A549 (cell line): Measurements from ENCODE around the gene DEF6. TPM values are rescaled to one million over a fixed set of nuclear protein-coding genes. Genes with fewer than 3 reads are reported as not detected.
A peak's percentile ranks its signal among the peaks of the same experiment; 100 is the strongest.

Source experiments
- ATAC-seq, 2 experiments: fragments of 200-7000 bp in 1 of 2; fragments of >200 bp in 1 of 2; cut with Nextera tagmentation in 1 of 2; cut with Tn5 transposase in 1 of 2; 3 replicates each; pipeline versions ENCODE4 v1.8.0 to v1.9.1; 2018 to 2020; ENCODE audit warnings: mild to moderate bottlenecking in 1 of 2, moderate library complexity in 1 of 2
- CTCF ChIA-PET: fragments of 300-600 bp; sonication (Branson Sonifier 250); formaldehyde crosslinking; extraction: SDS; loops from one replicate; lab custom pipeline; 2021; ENCODE audit warnings: antibody characterized with exemption, inconsistent platforms; lab: Yijun Ruan, JAX
- POLR2A ChIA-PET: fragments of 350-600 bp; formaldehyde crosslinking; extraction: SDS; loops from one replicate; lab custom pipeline; 2021; ENCODE audit warnings: antibody characterized with exemption, inconsistent platforms; lab: Yijun Ruan, JAX
- DNase-seq, 2 experiments: peaks; one replicate each; pipeline versions ENCODE4 v3.0.0 to v3.0.0-alpha.2; 2011 to 2016; ENCODE audit warnings: low read depth in 1 of 2, low spot score in 1 of 2
- FAIRE-seq: peaks from 2 replicates; lab custom pipeline; 2011; peaks lifted over from hg19 to GRCh38; lab: Jason Lieb, UNC
- H3K27ac ChIP-seq, 2 experiments: fragments of >200 bp; sonication (Bioruptor Twin); formaldehyde crosslinking; 3 replicates each; pipeline ENCODE4 v1.5.1; 2016 to 2017
- H3K4me1 ChIP-seq: fragments of >200 bp; sonication (Bioruptor Twin); formaldehyde crosslinking; 3 replicates; pipeline ENCODE4 v1.6.1; 2016
- H3K4me2 ChIP-seq: fragments of >200 bp; sonication (Bioruptor Twin); formaldehyde crosslinking; 3 replicates; pipeline ENCODE4 v1.6.1; 2016
- H3K4me3 ChIP-seq: fragments of >200 bp; sonication (Bioruptor Twin); formaldehyde crosslinking; 3 replicates; pipeline ENCODE4 v1.5.1; 2016
- H3K9me3 ChIP-seq: fragments of >200 bp; sonication (Bioruptor Twin); formaldehyde crosslinking; 3 replicates; pipeline ENCODE4 v1.6.1; 2016
- CBX2 ChIP-seq: fragments of 200-600 bp; sonication (generic); IDR thresholded peaks from 2 replicates; pipeline ENCODE4 v1.6.1; 2016; ENCODE audit warnings: low read depth, mild to moderate bottlenecking, borderline replicate concordance
- CBX8 ChIP-seq: fragments of 200-600 bp; sonication (generic); IDR thresholded peaks from 2 replicates; pipeline ENCODE4 v1.6.1; 2016
- CHD2 ChIP-seq: fragments of 150-350 bp; IDR thresholded peaks from 2 replicates; pipeline ENCODE4 v1.6.1; 2014; ENCODE audit warnings: low read length; ENCODE audit not compliant: partially characterized antibody
- EHMT2 ChIP-seq: fragments of 200-600 bp; sonication (generic); IDR thresholded peaks from 2 replicates; pipeline ENCODE4 v1.6.1; 2016; ENCODE audit warnings: antibody characterized with exemption, low read depth, mild to moderate bottlenecking, moderate library complexity
- ELK1 ChIP-seq: fragments of 150-350 bp; IDR thresholded peaks from 2 replicates; pipeline ENCODE4 v1.6.1; 2014; ENCODE audit warnings: low read depth, mild to moderate bottlenecking, low read length
- FOSB ChIP-seq: fragments of 250-450 bp; sonication (Bioruptor Pico); IDR thresholded peaks from 2 replicates; pipeline ENCODE4 v1.5.0; 2020; ENCODE audit warnings: mild to moderate bottlenecking, moderate library complexity
- FOSL2 ChIP-seq, 2 experiments: fragments of 450-650 bp in 1 of 2; fragments of >200 bp in 1 of 2; sonication (Bioruptor Twin) in 1 of 2; formaldehyde crosslinking; IDR thresholded peaks; 2 replicates each; pipeline versions ENCODE4 v1.5.0 to v1.6.1; 2016 to 2020; ENCODE audit warnings: mild to moderate bottlenecking in 1 of 2, moderate library complexity in 1 of 2
- GATA3 ChIP-seq: IDR thresholded peaks from 2 replicates; pipeline ENCODE4 v1.6.1; 2012; ENCODE audit warnings: borderline replicate concordance
- HEYL ChIP-seq: fragments of 250-450 bp; sonication (Bioruptor Pico); IDR thresholded peaks from 2 replicates; pipeline ENCODE4 v1.8.0; 2021; ENCODE audit warnings: mild to moderate bottlenecking, moderate library complexity
- HOXA7 ChIP-seq: fragments of 250-450 bp; sonication (Bioruptor Pico); IDR thresholded peaks from 2 replicates; pipeline ENCODE4 v1.5.0; 2020; ENCODE audit warnings: mild to moderate bottlenecking, moderate library complexity
- HOXB5 ChIP-seq: fragments of 250-450 bp; sonication (Bioruptor Pico); IDR thresholded peaks from 2 replicates; pipeline ENCODE4 v1.5.0; 2020; ENCODE audit warnings: mild to moderate bottlenecking, moderate library complexity
- MYC ChIP-seq: IDR thresholded peaks from 2 replicates; pipeline ENCODE4 v1.6.1; 2012; ENCODE audit warnings: mild to moderate bottlenecking, inconsistent platforms, low read length, improper control_type of control experiment, borderline replicate concordance
- NFE2L2 ChIP-seq: fragments of 150-350 bp; conservative IDR thresholded peaks from 2 replicates; pipeline ENCODE4 v1.6.1; 2014; ENCODE audit warnings: low read length
- NR3C1 ChIP-seq: fragments of >200 bp; sonication (Bioruptor Twin); formaldehyde crosslinking; IDR thresholded peaks from 3 replicates; pipeline ENCODE4 v1.6.1; 2017
- RAD21 ChIP-seq, 2 experiments: fragments of >200 bp in 1 of 2; sonication (Bioruptor Twin) in 1 of 2; formaldehyde crosslinking in 1 of 2; IDR thresholded peaks in 1 of 2; conservative IDR thresholded peaks in 1 of 2; 2 replicates in 1 of 2; 3 replicates in 1 of 2; pipeline ENCODE4 v1.6.1; 2012 to 2018; ENCODE audit warnings: inconsistent platforms in 1 of 2
- RCOR1 ChIP-seq: fragments of 150-350 bp; IDR thresholded peaks from 2 replicates; pipeline ENCODE4 v1.6.1; 2014; ENCODE audit warnings: antibody characterized with exemption, low read length, low read depth
- RNF2 ChIP-seq: fragments of 200-600 bp; sonication (generic); IDR thresholded peaks from 2 replicates; pipeline ENCODE4 v1.6.1; 2016; ENCODE audit warnings: low read depth, mild to moderate bottlenecking, antibody characterized with exemption, moderate library complexity, borderline replicate concordance
- SMC3 ChIP-seq: fragments of >200 bp; sonication (Bioruptor Twin); formaldehyde crosslinking; IDR thresholded peaks from 3 replicates; pipeline ENCODE4 v1.6.1; 2018; ENCODE audit warnings: inconsistent platforms
- TP53 ChIP-seq: fragments of 250-450 bp; sonication (Bioruptor Pico); IDR thresholded peaks from 2 replicates; pipeline ENCODE4 v1.5.0; 2021; ENCODE audit warnings: mild to moderate bottlenecking, moderate library complexity
- ZFP36 ChIP-seq: fragments of 450-650 bp; IDR thresholded peaks from 2 replicates; pipeline ENCODE4 v1.6.1; 2014; ENCODE audit warnings: borderline replicate concordance; ENCODE audit not compliant: partially characterized antibody
- ZNF302 ChIP-seq: fragments of 250-450 bp; sonication (Bioruptor Pico); IDR thresholded peaks from 2 replicates; pipeline ENCODE4 v1.9.0; 2021; ENCODE audit warnings: inconsistent platforms, mild to moderate bottlenecking, moderate library complexity
- WGBS: methylation state at CpG from one replicate; pipeline ENCODE4 v1.1.6; 2017; ENCODE audit errors: missing lambda C conversion rate; 5-methylcytosine and 5-hydroxymethylcytosine counted together
- polyA plus RNA-seq, 4 experiments: library from polyadenylated mRNA; depleted of rRNA in 3 of 4; stranded (reverse); fragments of >200 nt; fragmentation: RNase III in 1 of 4; extraction: RNeasy Plus Mini Kit Qiagen cat#74134 plus additional on column Dnase treatment in 1 of 4; gene quantifications; 2 replicates in 3 of 4; 3 replicates in 1 of 4; pipeline ENCODE4 v1.2.3, GENCODE V29; 2011 to 2017
- TF ChIP-seq, protein P1 (sequence below): IDR thresholded peaks from 2 replicates; pipeline ENCODE4 v1.6.1; 2012

Gene DEF6
- polyA plus RNA-seq, 2 of the 4 experiments (the other 2 are of a cell fraction) = 0.05 TPM

- H3K4me3 ChIP-seq = no peak overlapping the region
- peak in 1 of 2 experiments; percentile 37; a peak in 2 of 6 replicates for ATAC-seq
- H3K27ac ChIP-seq = peak overlapping the region in 1 of 2 experiments; percentile 41; a peak in 2 of 6 replicates
- TF ChIP-seq ELK1 (no peak), CBX8 (no peak), FOSB (no peak), SMC3 (no peak)
- TF ChIP-seq, protein P1, sequence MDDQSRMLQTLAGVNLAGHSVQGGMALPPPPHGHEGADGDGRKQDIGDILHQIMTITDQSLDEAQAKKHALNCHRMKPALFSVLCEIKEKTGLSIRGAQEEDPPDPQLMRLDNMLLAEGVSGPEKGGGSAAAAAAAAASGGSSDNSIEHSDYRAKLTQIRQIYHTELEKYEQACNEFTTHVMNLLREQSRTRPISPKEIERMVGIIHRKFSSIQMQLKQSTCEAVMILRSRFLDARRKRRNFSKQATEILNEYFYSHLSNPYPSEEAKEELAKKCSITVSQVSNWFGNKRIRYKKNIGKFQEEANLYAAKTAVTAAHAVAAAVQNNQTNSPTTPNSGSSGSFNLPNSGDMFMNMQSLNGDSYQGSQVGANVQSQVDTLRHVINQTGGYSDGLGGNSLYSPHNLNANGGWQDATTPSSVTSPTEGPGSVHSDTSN = no peak
- TF ChIP-seq, all 56 proteins: peak for 0
- ChIA-PET CTCF (interaction anchor here (0.6 to 4.3 kb wide), 2 partner anchors 18 to 45 kb away, joined by 3 to 14 read pairs; partner anchors contain the start of gene PPARD), POLR2A (interaction anchor here (0.8 kb wide), 1 partner anchor 107 kb away, joined by 3 read pairs; the partner anchor contains the start of gene RPL10A)
- no peak overlapping the region; the same call in 2 of the 3 replicates for H3K4me2 ChIP-seq
- 0 out of 3 replicates have a peak, but pooled peaks cover 3% of the 10 kb centered on the region for H3K4me1 ChIP-seq
- FAIRE-seq (no peak), DNase-seq (peak in 1 of 2 experiments; percentile 14)
- no peaks in the 10 kb centered on the region for H3K9me3 ChIP-seq
- 75% methylated on average over 8 of the region's 8 CpGs for WGBS
Measured at GRCh38 chr6:35360349-35361138, 62.9 kb downstream of the DEF6 start.

DNA sequence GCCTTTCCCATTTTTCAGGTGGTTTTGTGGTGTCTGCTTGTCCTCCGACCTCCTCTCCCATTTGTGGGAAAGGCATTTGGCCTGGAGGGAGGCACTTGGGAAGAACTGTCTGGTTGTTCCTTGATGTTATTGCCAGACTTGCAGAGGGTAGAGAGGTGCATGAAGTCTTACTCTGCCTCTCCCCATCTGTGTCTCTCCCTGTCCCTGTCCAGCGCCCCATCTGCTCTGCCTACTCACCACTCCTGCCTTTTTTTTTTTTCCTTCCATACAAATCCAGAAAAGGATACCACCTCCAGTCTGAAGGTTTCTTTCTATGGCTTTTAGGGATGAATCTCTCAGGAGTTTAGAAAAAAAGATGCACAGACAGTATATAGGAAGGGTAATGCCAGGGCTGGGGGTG, 64.6 kb downstream of the DEF6 start:
- no peaks in the 10 kb centered on the region for H3K9me3 ChIP-seq
- FAIRE-seq = no peak
- no peak overlapping the region for H3K27ac ChIP-seq
- POLR2A ChIA-PET = no interaction called here
- TF ChIP-seq ZFP36 (no peak), ZNF302 (no peak), CHD2 (no peak), FOSB (no peak), CBX2 (no peak), TP53 (no peak)
- 0 out of 3 replicates have a peak, but pooled peaks cover 3% of the 10 kb centered on the region for H3K4me1 ChIP-seq
- 90% methylated on average over 2 of the region's 2 CpGs for WGBS
- DNase-seq = no peak
- H3K4me2 ChIP-seq = no peak overlapping the region
- ATAC-seq = no peak
- CTCF ChIA-PET = interaction anchor here (1.1 to 2.1 kb wide), 3 partner anchors 20 to 54 kb away, joined by 3 to 9 read pairs (median 6); partner anchors contain the start of gene PPARD
- no peak overlapping the region for H3K4me3 ChIP-seq

DNA sequence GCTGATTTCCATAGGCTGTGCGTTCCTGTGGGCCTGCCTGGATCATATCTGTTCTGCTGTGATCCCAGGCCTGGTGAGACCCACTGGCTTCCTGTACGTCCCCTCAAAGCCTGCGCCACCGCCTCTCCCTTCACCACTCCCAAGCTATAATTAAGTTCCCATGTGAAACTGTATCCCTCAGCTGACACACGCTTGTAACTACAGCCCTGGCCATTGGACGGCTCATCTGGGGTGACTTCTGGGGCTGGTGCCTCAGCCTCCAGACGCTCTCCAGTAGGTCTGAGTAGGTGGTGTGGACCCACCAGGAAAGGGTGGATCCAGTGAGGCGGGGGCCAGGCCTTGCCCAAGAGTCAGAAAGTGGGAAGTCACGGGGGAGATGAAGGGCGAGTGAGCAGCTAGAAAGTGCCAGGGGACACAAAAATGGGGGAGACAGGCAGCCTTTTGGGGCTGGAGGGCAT, 65.7 kb downstream of the DEF6 start:
- Histone ChIP-seq H3K27ac (no peak overlapping the region), H3K4me1 (peaks cover 8% of the 10 kb centered on the region), H3K4me3 (no peak overlapping the region), H3K9me3 (no peaks in the 10 kb centered on the region), H3K4me2 (no peak overlapping the region)
- no peak for DNase-seq
- ATAC-seq = no peak
- 97% methylated on average over 10 of the region's 10 CpGs for WGBS
- CTCF ChIA-PET = interaction anchor here (1.2 to 2.1 kb wide), 4 partner anchors 14 to 51 kb away, joined by 3 to 9 read pairs (median 5); partner anchors contain the start of gene PPARD
- POLR2A ChIA-PET = no interaction called here
- no peak for FAIRE-seq
- no peak for TF ChIP-seq EHMT2
- no peak for TF ChIP-seq RAD21 (conservative IDR thresholded peaks at IDR 0.05 in 1 of 2, IDR thresholded peaks at IDR 0.05 in 1 of 2)
- TF ChIP-seq TP53 = no peak
- no peak for TF ChIP-seq SMC3
- no peak for TF ChIP-seq HOXA7 (CRISPR knock-in tag)
- TF ChIP-seq NR3C1 = no peak
- no peak for TF ChIP-seq MYC
- no peak for TF ChIP-seq RNF2
- no peak for TF ChIP-seq CBX8
- TF ChIP-seq NFE2L2 = no peak
- no peak for TF ChIP-seq RCOR1
- no peak for TF ChIP-seq FOSB
- no peak for TF ChIP-seq HOXB5 (CRISPR knock-in tag)
- TF ChIP-seq HEYL = no peak
- no peak for TF ChIP-seq CHD2
- no peak for TF ChIP-seq GATA3
- no peak for TF ChIP-seq ZFP36
- no peak for TF ChIP-seq FOSL2 (IDR thresholded peaks at IDR 0.05)
- no peak for TF ChIP-seq FOSL2 (CRISPR knock-in tag; IDR thresholded peaks at IDR 0.05)
- TF ChIP-seq, all 56 proteins: peak for 0
